OCI-LY3 (cell line): ENCODE measurements around the gene NOP10.

Experiments
- CTCF ChIP-seq: fragments of 200-600, 300-600 bp; sonication (generic); IDR thresholded peaks from 2 replicates; pipeline ENCODE4 v1.5.1; 2014; ENCODE audit warnings: antibody characterized with exemption, low read length, low read depth
- EZH2phosphoT487 ChIP-seq: fragments of 200-600 bp; shearing (Covaris generic); IDR thresholded peaks from 2 replicates; pipeline ENCODE4 v1.6.1; 2018; ENCODE audit warnings: antibody characterized with exemption, mixed run types, low read depth

- no peak for TF ChIP-seq CTCF
- no peak for TF ChIP-seq EZH2phosphoT487
These were observed 50.3 kb downstream of the NOP10 start for GRCh38 chr15:34292621-34293020.
